Activated T-cell treated with anti-CD3 and anti-CD28 coated beads, Interleukin-2, amount 50 U/mL, for 48 hours (primary cell): Measurements from ENCODE around the gene UNG.

Source experiments
- DNase-seq, 2 experiments: peaks; one replicate each; pipeline ENCODE4 v3.0.0-alpha.2; 2020

UNG gene

GRCh38 chr12:109092497-109093021 is 4.8 kb upstream of the UNG start:
- DNase-seq, result no peak

- peak; percentile 95 to 96 for DNase-seq
Observed at GRCh38 chr12:109093022-109093918, 4.1 kb upstream of the UNG start, which contains the start of gene ALKBH2. Gene ALKBH2, minus strand, starts transcription at chr12:109093472. Its CDS starts 686 bp downstream, at chr12:109092786.

- no peak for DNase-seq
Observed at GRCh38 chr12:109097140-109097434, 310 bp upstream of the UNG start.

GRCh38 chr12:109098183-109098604 is 797 bp downstream of the UNG start:
- no peak for DNase-seq

- DNase-seq, result no peak
Observed at GRCh38 chr12:109098651-109099050, 1.3 kb downstream of the UNG start.

GRCh38 chr12:109099431-109100020 is 2.1 kb downstream of the UNG start:
- no peak for DNase-seq

- DNase-seq, result no peak
Observed at GRCh38 chr12:109100741-109101140, 3.3 kb downstream of the UNG start.

- no peak for DNase-seq
Observed at GRCh38 chr12:109102491-109102890, 5.1 kb downstream of the UNG start.

- DNase-seq, result no peak
Observed at GRCh38 chr12:109105176-109105575, 7.8 kb downstream of the UNG start.

GRCh38 chr12:109109746-109110350 is 12.5 kb downstream of the UNG start:
- DNase-seq, result no peak

GRCh38 chr12:109110988-109111495 is 13.6 kb downstream of the UNG start:
- DNase-seq, result peak; percentile 61 to 70

- DNase-seq, result no peak
Observed at GRCh38 chr12:109112720-109113465, 15.5 kb downstream of the UNG start.

GRCh38 chr12:109113661-109114321 is 16.4 kb downstream of the UNG start:
- no peak for DNase-seq

- DNase-seq, result no peak
Observed at GRCh38 chr12:109114644-109115043, 17.2 kb downstream of the UNG start.

GRCh38 chr12:109115404-109115757 is 18.0 kb downstream of the UNG start:
- no peak for DNase-seq

GRCh38 chr12:109115758-109116610 is 18.6 kb downstream of the UNG start, which contains the start of gene ACACB:
Gene ACACB, plus strand, starts transcription at chr12:109116587. Its CDS starts 22,819 bp downstream, at chr12:109139406.
- DNase-seq, result no peak

GRCh38 chr12:109116611-109116949 is 19.2 kb downstream of the UNG start:
- no peak for DNase-seq

- no peak for DNase-seq
Observed at GRCh38 chr12:109120095-109120494, 22.7 kb downstream of the UNG start.

GRCh38 chr12:109120557-109120956 is 23.2 kb downstream of the UNG start:
- no peak for DNase-seq

- DNase-seq, result no peak
Observed at GRCh38 chr12:109121346-109121880, 24.0 kb downstream of the UNG start.
